Muscle layer of colon (tissue), 2 donors: ENCODE measurements around the gene MTX3.

Experiments
- H3K27ac ChIP-seq: one replicate; pipeline ENCODE4 v1.7.0; 2013; ENCODE audit warnings: low read depth, mild to moderate bottlenecking, low read length, moderate library complexity
- H3K27me3 ChIP-seq, 2 donors: one replicate each; pipeline ENCODE4 v1.7.0; 2013; ENCODE audit warnings: low read length in 2 of 2, mild to moderate bottlenecking in 2 of 2; ENCODE audit not compliant: insufficient read depth in 2 of 2, control insufficient read depth in 1 of 2
- H3K36me3 ChIP-seq: one replicate; pipeline ENCODE4 v1.7.0; 2013; ENCODE audit warnings: mild to moderate bottlenecking, low read length; ENCODE audit not compliant: insufficient read depth
- H3K4me1 ChIP-seq: one replicate; pipeline ENCODE4 v1.7.0; 2013; ENCODE audit warnings: mild to moderate bottlenecking, low read length; ENCODE audit not compliant: insufficient read depth
- H3K4me3 ChIP-seq, 2 donors: one replicate each; pipeline ENCODE4 v1.7.0; 2013; ENCODE audit warnings: low read length in 2 of 2, low read depth in 1 of 2, mild to moderate bottlenecking in 1 of 2, moderate library complexity in 1 of 2
- H3K9ac ChIP-seq: one replicate; pipeline ENCODE4 v1.7.0; 2013; ENCODE audit warnings: low read length
- H3K9me3 ChIP-seq: one replicate; pipeline ENCODE4 v1.7.0; 2013; ENCODE audit warnings: mild to moderate bottlenecking, low read length
- donor health status: abdominal sarcoma.
- donor health status: Adenocarcinoma of cecum.

MTX3 gene

DNA sequence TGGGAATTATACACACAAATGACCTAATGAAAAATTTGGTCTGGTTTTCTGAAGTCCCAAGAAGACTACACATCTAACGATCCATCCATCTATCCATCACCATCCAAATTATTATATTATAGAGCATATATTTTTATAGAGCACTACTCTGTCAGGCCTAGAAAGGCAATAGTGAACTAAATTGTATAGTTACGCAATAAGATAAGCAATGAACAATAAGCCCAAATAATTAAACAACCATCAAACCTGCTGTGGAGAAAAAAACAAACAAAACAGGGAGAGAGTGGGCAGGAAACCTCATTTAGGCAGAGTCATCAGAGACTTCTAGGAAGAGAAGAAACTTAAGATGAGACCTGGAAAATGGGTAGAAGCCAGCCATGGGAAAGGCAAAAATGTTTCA, 59.7 kb downstream of the MTX3 start:
- Histone ChIP-seq H3K27me3 (no peaks in the 10 kb centered on the region), H3K27ac (no peak overlapping the region), H3K4me1 (peaks cover 11% of the 10 kb centered on the region), H3K9me3 (no peaks in the 10 kb centered on the region), H3K36me3 (no peaks in the 10 kb centered on the region), H3K4me3 (no peak overlapping the region), H3K9ac (no peak overlapping the region)

DNA sequence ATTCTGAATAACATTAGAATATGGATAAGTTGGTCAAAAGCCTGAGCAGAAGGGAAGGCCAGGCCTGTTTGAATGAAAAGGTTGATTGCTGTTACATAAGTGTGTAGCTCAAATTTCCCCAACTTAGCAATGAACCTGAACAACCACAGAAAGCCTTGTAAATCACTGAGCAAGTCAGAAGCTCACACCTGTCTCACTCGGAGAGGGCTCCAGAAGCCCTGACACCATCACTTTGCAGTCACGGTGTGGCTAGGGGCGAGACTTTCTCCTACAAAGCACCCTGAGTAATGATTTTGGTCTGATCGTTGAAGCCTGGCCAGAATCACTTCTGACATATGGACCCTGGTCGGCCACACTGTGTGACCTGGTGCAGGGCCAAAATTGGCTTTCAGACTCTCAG, 62.0 kb downstream of the MTX3 start:
- H3K36me3 ChIP-seq, result no peaks in the 10 kb centered on the region
- H3K27ac ChIP-seq, result no peak overlapping the region
- H3K9me3 ChIP-seq, result no peaks in the 10 kb centered on the region
- H3K27me3 ChIP-seq, result no peaks in the 10 kb centered on the region
- H3K9ac ChIP-seq, result no peak overlapping the region
- no peaks in the 10 kb centered on the region for H3K4me1 ChIP-seq
- no peak overlapping the region for H3K4me3 ChIP-seq
